ENCODE data around the gene MYL4.
A peak's percentile ranks its signal among the peaks of the same experiment; 100 is the strongest.

MYL4 gene

GRCh38 chr17:47200325-47200664 lies 8.9 kb upstream of the MYL4 start:
- Histone ChIP-seq H3K4me3 (ENCODE audit: low read length in 2 of 2) (no peak overlapping the region), H3K4me1 (ENCODE audit: control insufficient read depth in 2 of 2, insufficient read depth in 1 of 2, low read depth in 1 of 2, low read length in 2 of 2) (no peaks in the 10 kb centered on the region), H2BK120ac (ENCODE audit: low read depth, low read length) (no peak overlapping the region), H3K27ac (replicated peaks; ENCODE audit: low read length) (no peak overlapping the region), H3K36me3 (replicated peaks in 1 of 2; ENCODE audit: control insufficient read depth in 2 of 2, insufficient read depth in 2 of 2, low read length in 2 of 2) (no peaks in the 10 kb centered on the region), H3K4me2 (ENCODE audit: insufficient read depth, low read length, poor library complexity, severe bottlenecking) (no peak overlapping the region), H3K14ac (ENCODE audit: low read length) (no peak overlapping the region), H2BK12ac (ENCODE audit: low read length) (no peak overlapping the region), H3K23ac (ENCODE audit: low read depth, low read length, poor library complexity) (no peak overlapping the region), H3K79me1 (ENCODE audit: low read depth, low read length) (no peaks in the 10 kb centered on the region), H2BK5ac (ENCODE audit: low read length) (no peak overlapping the region), H4K91ac (ENCODE audit: low read depth, low read length, poor library complexity) (no peak overlapping the region), H2BK15ac (ENCODE audit: low read length) (no peak overlapping the region), H3K4ac (ENCODE audit: low read length) (no peak overlapping the region), H2AFZ (ENCODE audit: low read length) (no peak overlapping the region), H2AK5ac (ENCODE audit: low read depth, low read length) (no peak overlapping the region), H3K9me3 (replicated peaks in 1 of 2; ENCODE audit: control insufficient read depth in 2 of 2, insufficient read depth in 1 of 2, low read depth in 1 of 2, low read length in 2 of 2) (no peaks in the 10 kb centered on the region), H3K9ac (ENCODE audit: low read depth, low read length, poor library complexity) (no peak overlapping the region), H3K18ac (ENCODE audit: low read length) (no peak overlapping the region), H3K27me3 (ENCODE audit: control insufficient read depth in 3 of 3, insufficient read depth in 3 of 3, low read depth in 1 of 3, low read length in 3 of 3) (peaks cover 0 to 6% (median 0%) of the 10 kb centered on the region in 3 experiments), H4K8ac (ENCODE audit: low read depth, low read length) (no peak overlapping the region)
- no peak for DNase-seq (ENCODE audit: low spot score)
- no CpG with 5 or more reads among the region's 4 CpGs for WGBS, 2 donors (ENCODE audit: extremely low coverage in 2 of 2, insufficient read length in 2 of 2, insufficient replicate concordance in 1 of 2)

GRCh38 chr17:47201166-47201565 lies 8.0 kb upstream of the MYL4 start:
- Histone ChIP-seq H2BK12ac (ENCODE audit: low read length) (no peak overlapping the region), H3K4me3 (ENCODE audit: low read length in 2 of 2) (no peak overlapping the region), H3K9me3 (replicated peaks in 1 of 2; ENCODE audit: control insufficient read depth in 2 of 2, insufficient read depth in 1 of 2, low read depth in 1 of 2, low read length in 2 of 2) (no peaks in the 10 kb centered on the region), H2BK15ac (ENCODE audit: low read length) (no peak overlapping the region), H3K23ac (ENCODE audit: low read depth, low read length, poor library complexity) (no peak overlapping the region), H2AK5ac (ENCODE audit: low read depth, low read length) (no peak overlapping the region), H3K79me1 (ENCODE audit: low read depth, low read length) (no peaks in the 10 kb centered on the region), H4K91ac (ENCODE audit: low read depth, low read length, poor library complexity) (no peak overlapping the region), H2BK5ac (ENCODE audit: low read length) (no peak overlapping the region), H3K4me1 (ENCODE audit: control insufficient read depth in 2 of 2, insufficient read depth in 1 of 2, low read depth in 1 of 2, low read length in 2 of 2) (peaks cover 0 to 4% of the 10 kb centered on the region in 2 donors), H3K4ac (ENCODE audit: low read length) (no peak overlapping the region), H3K18ac (ENCODE audit: low read length) (no peak overlapping the region), H3K9ac (ENCODE audit: low read depth, low read length, poor library complexity) (no peak overlapping the region), H2AFZ (ENCODE audit: low read length) (no peak overlapping the region), H3K14ac (ENCODE audit: low read length) (no peak overlapping the region), H2BK120ac (ENCODE audit: low read depth, low read length) (no peak overlapping the region), H3K4me2 (ENCODE audit: insufficient read depth, low read length, poor library complexity, severe bottlenecking) (no peak overlapping the region), H4K8ac (ENCODE audit: low read depth, low read length) (no peak overlapping the region), H3K36me3 (replicated peaks in 1 of 2; ENCODE audit: control insufficient read depth in 2 of 2, insufficient read depth in 2 of 2, low read length in 2 of 2) (no peaks in the 10 kb centered on the region), H3K27ac (replicated peaks; ENCODE audit: low read length) (no peak overlapping the region), H3K27me3 (ENCODE audit: control insufficient read depth in 3 of 3, insufficient read depth in 3 of 3, low read depth in 1 of 3, low read length in 3 of 3) (peaks cover 0 to 10% (median 0%) of the 10 kb centered on the region in 3 experiments)
- WGBS, 2 donors (ENCODE audit: extremely low coverage in 2 of 2, insufficient read length in 2 of 2, insufficient replicate concordance in 1 of 2): no CpG with 5 or more reads among the region's 4 CpGs
- no peak for DNase-seq (ENCODE audit: low spot score)

- no peak overlapping the region for H3K23ac ChIP-seq (ENCODE audit: low read depth, low read length, poor library complexity)
- H3K4me3 ChIP-seq (ENCODE audit: low read length in 2 of 2): no peak overlapping the region
- H3K4me1 ChIP-seq (ENCODE audit: control insufficient read depth in 2 of 2, insufficient read depth in 1 of 2, low read depth in 1 of 2, low read length in 2 of 2): peaks cover 3 to 11% of the 10 kb centered on the region in 2 donors
- no peak overlapping the region for H3K4ac ChIP-seq (ENCODE audit: low read length)
- no peaks in the 10 kb centered on the region for H3K36me3 ChIP-seq (replicated peaks in 1 of 2; ENCODE audit: control insufficient read depth in 2 of 2, insufficient read depth in 2 of 2, low read length in 2 of 2)
- no peak overlapping the region for H2AK5ac ChIP-seq (ENCODE audit: low read depth, low read length)
- H2AFZ ChIP-seq (ENCODE audit: low read length): no peak overlapping the region
- no peak overlapping the region for H3K27ac ChIP-seq (replicated peaks; ENCODE audit: low read length)
- no peak overlapping the region for H2BK5ac ChIP-seq (ENCODE audit: low read length)
- H4K8ac ChIP-seq (ENCODE audit: low read depth, low read length): no peak overlapping the region
- no peak overlapping the region for H3K18ac ChIP-seq (ENCODE audit: low read length)
- H3K14ac ChIP-seq (ENCODE audit: low read length): no peak overlapping the region
- no peaks in the 10 kb centered on the region for H3K9me3 ChIP-seq (replicated peaks in 1 of 2; ENCODE audit: control insufficient read depth in 2 of 2, insufficient read depth in 1 of 2, low read depth in 1 of 2, low read length in 2 of 2)
- H3K4me2 ChIP-seq (ENCODE audit: insufficient read depth, low read length, poor library complexity, severe bottlenecking): no peak overlapping the region
- DNase-seq (ENCODE audit: low spot score): no peak
- no peaks in the 10 kb centered on the region for H3K79me1 ChIP-seq (ENCODE audit: low read depth, low read length)
- H3K27me3 ChIP-seq (ENCODE audit: control insufficient read depth in 3 of 3, insufficient read depth in 3 of 3, low read depth in 1 of 3, low read length in 3 of 3): peaks cover 0 to 22% (median 0%) of the 10 kb centered on the region in 3 experiments
- no peak overlapping the region for H3K9ac ChIP-seq (ENCODE audit: low read depth, low read length, poor library complexity)
- WGBS, 2 donors (ENCODE audit: extremely low coverage in 2 of 2, insufficient read length in 2 of 2, insufficient replicate concordance in 1 of 2): no CpG with 5 or more reads among the region's 6 CpGs
- no peak overlapping the region for H2BK15ac ChIP-seq (ENCODE audit: low read length)
- H2BK12ac ChIP-seq (ENCODE audit: low read length): no peak overlapping the region
- H4K91ac ChIP-seq (ENCODE audit: low read depth, low read length, poor library complexity): no peak overlapping the region
- H2BK120ac ChIP-seq (ENCODE audit: low read depth, low read length): no peak overlapping the region
These were observed 5.0 kb upstream of the MYL4 start for GRCh38 chr17:47203984-47204721.

GRCh38 chr17:47204722-47205418 lies 4.3 kb upstream of the MYL4 start:
- H3K14ac ChIP-seq (ENCODE audit: low read length): no peak overlapping the region
- H2BK15ac ChIP-seq (ENCODE audit: low read length): no peak overlapping the region
- H2AFZ ChIP-seq (ENCODE audit: low read length): peak overlapping the region; percentile 21
- no peak overlapping the region for H3K9ac ChIP-seq (ENCODE audit: low read depth, low read length, poor library complexity)
- H3K4me1 ChIP-seq (ENCODE audit: control insufficient read depth in 2 of 2, insufficient read depth in 1 of 2, low read depth in 1 of 2, low read length in 2 of 2): peaks cover 3 to 11% of the 10 kb centered on the region in 2 donors
- H3K4me2 ChIP-seq (ENCODE audit: insufficient read depth, low read length, poor library complexity, severe bottlenecking): no peak overlapping the region
- no peak for DNase-seq (ENCODE audit: low spot score)
- no peak overlapping the region for H3K27ac ChIP-seq (replicated peaks; ENCODE audit: low read length)
- no peaks in the 10 kb centered on the region for H3K9me3 ChIP-seq (replicated peaks in 1 of 2; ENCODE audit: control insufficient read depth in 2 of 2, insufficient read depth in 1 of 2, low read depth in 1 of 2, low read length in 2 of 2)
- H3K27me3 ChIP-seq (ENCODE audit: control insufficient read depth in 3 of 3, insufficient read depth in 3 of 3, low read depth in 1 of 3, low read length in 3 of 3): peaks cover 0 to 22% (median 0%) of the 10 kb centered on the region in 3 experiments
- H2AK5ac ChIP-seq (ENCODE audit: low read depth, low read length): no peak overlapping the region
- H3K23ac ChIP-seq (ENCODE audit: low read depth, low read length, poor library complexity): no peak overlapping the region
- no peaks in the 10 kb centered on the region for H3K36me3 ChIP-seq (replicated peaks in 1 of 2; ENCODE audit: control insufficient read depth in 2 of 2, insufficient read depth in 2 of 2, low read length in 2 of 2)
- H2BK12ac ChIP-seq (ENCODE audit: low read length): no peak overlapping the region
- H4K8ac ChIP-seq (ENCODE audit: low read depth, low read length): no peak overlapping the region
- whole genome bisulfite sequencing, 2 donors (ENCODE audit: extremely low coverage in 2 of 2, insufficient read length in 2 of 2, insufficient replicate concordance in 1 of 2): no CpG with 5 or more reads among the region's 6 CpGs
- no peak overlapping the region for H4K91ac ChIP-seq (ENCODE audit: low read depth, low read length, poor library complexity)
- H2BK5ac ChIP-seq (ENCODE audit: low read length): no peak overlapping the region
- no peak overlapping the region for H3K4me3 ChIP-seq (ENCODE audit: low read length in 2 of 2)
- no peak overlapping the region for H3K4ac ChIP-seq (ENCODE audit: low read length)
- no peak overlapping the region for H2BK120ac ChIP-seq (ENCODE audit: low read depth, low read length)
- no peaks in the 10 kb centered on the region for H3K79me1 ChIP-seq (ENCODE audit: low read depth, low read length)
- H3K18ac ChIP-seq (ENCODE audit: low read length): no peak overlapping the region
